ENCODE results near the gene FCHSD1.

The FCHSD1 gene

DNA sequence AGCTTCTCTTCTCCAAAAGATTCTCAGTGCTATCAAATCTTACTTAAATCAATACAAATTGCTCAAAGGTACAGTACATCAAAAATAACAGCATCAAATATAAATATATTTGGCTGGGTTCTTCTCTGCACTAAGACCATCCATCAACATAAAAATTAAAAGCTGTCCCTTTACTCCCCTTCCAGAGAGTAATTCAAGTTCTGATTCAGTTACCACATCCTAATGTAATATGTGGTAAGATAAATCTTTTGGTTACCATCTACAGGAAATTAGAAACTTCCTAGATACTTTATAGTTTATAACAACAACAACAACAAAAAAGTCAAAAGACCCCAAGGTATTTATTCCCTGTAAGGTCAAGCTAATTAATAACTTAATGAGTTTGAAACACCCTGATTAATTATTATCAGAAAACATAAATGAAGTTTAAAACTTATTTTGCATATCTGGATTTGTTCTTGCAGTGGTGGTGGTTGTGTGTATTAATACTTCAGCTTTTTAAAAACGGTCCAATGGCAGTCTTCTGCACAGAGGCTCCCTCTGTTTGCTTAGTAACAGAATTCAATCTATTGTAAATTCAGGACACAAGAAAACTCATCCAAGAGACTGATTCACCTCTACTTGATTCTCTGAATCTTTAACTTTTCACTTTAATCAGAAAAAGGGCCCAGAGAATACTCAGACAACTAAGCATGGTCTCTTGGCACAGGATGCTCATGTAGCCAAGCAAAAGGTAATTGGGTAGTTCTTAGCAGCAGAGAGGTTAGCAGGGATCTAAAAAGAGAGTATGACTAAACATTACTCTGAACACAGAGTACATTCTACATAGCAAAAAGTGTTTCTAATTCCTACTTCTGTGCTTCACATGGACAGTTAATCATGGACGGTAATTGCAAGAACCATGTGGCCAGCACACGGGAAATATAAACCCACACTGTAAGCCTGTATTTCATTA is 52.5 kb downstream of the FCHSD1 start:
- Histone ChIP-seq H3F3A (ENCODE audit: control insufficient read depth, insufficient read depth) (no peaks in the 10 kb centered on the region), H3K27me3 (ENCODE audit: control insufficient read depth, low read length) (no peaks in the 10 kb centered on the region), H3K79me2 (ENCODE audit: control insufficient read depth, low read length) (peaks cover 73% of the 10 kb centered on the region), H3K9me3 (ENCODE audit: control insufficient read depth, insufficient read depth, low read length) (no peaks in the 10 kb centered on the region), H3K36me3 (ENCODE audit: control insufficient read depth, low read length) (peaks cover 10% of the 10 kb centered on the region; the same call in 1 of the 2 replicates), H4K20me1 (ENCODE audit: control insufficient read depth, insufficient read depth, low read depth, low read length) (0 out of 2 replicates have a peak, but pooled peaks cover 6% of the 10 kb centered on the region), H3K4me1 (ENCODE audit: control insufficient read depth, low read length) (peaks cover 50% of the 10 kb centered on the region), H3K9me2 (replicated peaks; ENCODE audit: control insufficient read depth, low read length) (no peaks in the 10 kb centered on the region), H3K27ac (ENCODE audit: low read depth, low read length) (no peak overlapping the region), H3K4me3 (ENCODE audit: low read length) (no peak overlapping the region), H3K4me2 (ENCODE audit: low read length) (no peak overlapping the region)
- TF ChIP-seq, protein P1, sequence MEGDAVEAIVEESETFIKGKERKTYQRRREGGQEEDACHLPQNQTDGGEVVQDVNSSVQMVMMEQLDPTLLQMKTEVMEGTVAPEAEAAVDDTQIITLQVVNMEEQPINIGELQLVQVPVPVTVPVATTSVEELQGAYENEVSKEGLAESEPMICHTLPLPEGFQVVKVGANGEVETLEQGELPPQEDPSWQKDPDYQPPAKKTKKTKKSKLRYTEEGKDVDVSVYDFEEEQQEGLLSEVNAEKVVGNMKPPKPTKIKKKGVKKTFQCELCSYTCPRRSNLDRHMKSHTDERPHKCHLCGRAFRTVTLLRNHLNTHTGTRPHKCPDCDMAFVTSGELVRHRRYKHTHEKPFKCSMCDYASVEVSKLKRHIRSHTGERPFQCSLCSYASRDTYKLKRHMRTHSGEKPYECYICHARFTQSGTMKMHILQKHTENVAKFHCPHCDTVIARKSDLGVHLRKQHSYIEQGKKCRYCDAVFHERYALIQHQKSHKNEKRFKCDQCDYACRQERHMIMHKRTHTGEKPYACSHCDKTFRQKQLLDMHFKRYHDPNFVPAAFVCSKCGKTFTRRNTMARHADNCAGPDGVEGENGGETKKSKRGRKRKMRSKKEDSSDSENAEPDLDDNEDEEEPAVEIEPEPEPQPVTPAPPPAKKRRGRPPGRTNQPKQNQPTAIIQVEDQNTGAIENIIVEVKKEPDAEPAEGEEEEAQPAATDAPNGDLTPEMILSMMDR (IDR thresholded peaks at IDR 0.05; ENCODE audit: low read depth, low read length, poor library complexity, severe bottlenecking): no peak
- TF ChIP-seq EZH2phosphoT487 (IDR thresholded peaks at IDR 0.05; ENCODE audit: borderline replicate concordance, low read length): no peak

DNA sequence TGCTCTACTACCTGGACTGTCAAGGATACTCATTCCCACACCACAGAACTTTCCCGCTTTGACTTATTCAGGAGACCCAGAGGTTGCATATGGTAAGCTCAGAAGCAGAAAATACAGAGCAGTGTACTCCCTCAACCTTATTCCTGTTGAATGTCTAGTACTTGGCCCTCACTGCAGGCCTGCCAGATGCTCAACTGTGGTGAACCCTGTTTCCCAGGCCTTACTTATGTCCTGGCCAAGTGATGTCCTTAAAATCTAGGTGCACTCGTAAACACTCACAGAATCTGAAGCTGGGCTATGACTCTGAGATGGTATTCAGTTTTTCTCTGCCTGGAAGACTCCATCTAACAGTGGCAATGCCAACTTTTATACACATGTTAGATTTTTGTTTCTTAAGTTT is 53.4 kb downstream of the FCHSD1 start:
- Histone ChIP-seq H3F3A (ENCODE audit: control insufficient read depth, insufficient read depth) (peaks cover 3% of the 10 kb centered on the region; the same call in 1 of the 2 replicates), H3K9me3 (ENCODE audit: control insufficient read depth, insufficient read depth, low read length) (no peaks in the 10 kb centered on the region), H3K4me2 (ENCODE audit: low read length) (0 out of 2 replicates have a peak overlapping the region, but pooled peaks have one; percentile 2), H3K36me3 (ENCODE audit: control insufficient read depth, low read length) (peaks cover 10% of the 10 kb centered on the region; the same call in 1 of the 2 replicates), H3K9me2 (replicated peaks; ENCODE audit: control insufficient read depth, low read length) (no peaks in the 10 kb centered on the region), H3K27ac (ENCODE audit: low read depth, low read length) (no peak overlapping the region), H3K4me1 (ENCODE audit: control insufficient read depth, low read length) (peaks cover 48% of the 10 kb centered on the region), H3K79me2 (ENCODE audit: control insufficient read depth, low read length) (peaks cover 65% of the 10 kb centered on the region), H3K4me3 (ENCODE audit: low read length) (no peak overlapping the region), H3K27me3 (ENCODE audit: control insufficient read depth, low read length) (no peaks in the 10 kb centered on the region), H4K20me1 (ENCODE audit: control insufficient read depth, insufficient read depth, low read depth, low read length) (0 out of 2 replicates have a peak, but pooled peaks cover 6% of the 10 kb centered on the region)
- TF ChIP-seq EZH2phosphoT487 (IDR thresholded peaks at IDR 0.05; ENCODE audit: borderline replicate concordance, low read length): no peak
- TF ChIP-seq, protein P1 (IDR thresholded peaks at IDR 0.05; ENCODE audit: low read depth, low read length, poor library complexity, severe bottlenecking): no peak

DNA sequence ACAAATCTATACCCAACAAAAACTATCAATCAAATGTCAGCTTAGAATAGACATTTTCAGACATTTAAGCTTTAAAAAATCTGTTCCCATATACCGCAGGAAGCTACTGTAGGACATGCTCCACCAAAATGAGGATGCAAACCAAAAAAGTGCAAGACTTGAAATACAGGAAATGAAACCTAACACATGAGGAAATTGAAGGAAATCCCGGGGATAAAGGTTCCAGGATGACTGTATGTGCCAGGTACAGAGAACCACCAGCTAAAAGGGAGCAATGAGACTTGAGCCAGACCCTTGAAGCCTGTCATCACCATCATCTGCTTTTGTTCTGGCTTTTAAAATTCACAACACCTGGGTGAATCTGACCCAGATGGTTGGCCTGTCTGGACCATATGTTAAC is 53.8 kb downstream of the FCHSD1 start:
- peaks cover 10% of the 10 kb centered on the region; the same call in 1 of the 2 replicates for H3K36me3 ChIP-seq (ENCODE audit: control insufficient read depth, low read length)
- 0 out of 2 replicates have a peak, but pooled peaks cover 6% of the 10 kb centered on the region for H4K20me1 ChIP-seq (ENCODE audit: control insufficient read depth, insufficient read depth, low read depth, low read length)
- H3K27ac ChIP-seq (ENCODE audit: low read depth, low read length): no peak overlapping the region
- 0 out of 2 replicates have a peak overlapping the region, but pooled peaks have one; percentile 2 for H3K4me2 ChIP-seq (ENCODE audit: low read length)
- no peaks in the 10 kb centered on the region for H3K27me3 ChIP-seq (ENCODE audit: control insufficient read depth, low read length)
- H3K4me1 ChIP-seq (ENCODE audit: control insufficient read depth, low read length): peaks cover 49% of the 10 kb centered on the region
- TF ChIP-seq, protein P1 (IDR thresholded peaks at IDR 0.05; ENCODE audit: low read depth, low read length, poor library complexity, severe bottlenecking): no peak
- TF ChIP-seq EZH2phosphoT487 (IDR thresholded peaks at IDR 0.05; ENCODE audit: borderline replicate concordance, low read length): no peak
- peaks cover 8% of the 10 kb centered on the region; the same call in 1 of the 2 replicates for H3F3A ChIP-seq (ENCODE audit: control insufficient read depth, insufficient read depth)
- H3K79me2 ChIP-seq (ENCODE audit: control insufficient read depth, low read length): peaks cover 61% of the 10 kb centered on the region
- H3K9me2 ChIP-seq (replicated peaks; ENCODE audit: control insufficient read depth, low read length): no peaks in the 10 kb centered on the region
- no peak overlapping the region for H3K4me3 ChIP-seq (ENCODE audit: low read length)
- no peaks in the 10 kb centered on the region for H3K9me3 ChIP-seq (ENCODE audit: control insufficient read depth, insufficient read depth, low read length)

Measured in DOHH2 (cell line).